Stimulated activated CD8-positive, alpha-beta memory T cell treated with anti-CD3 and anti-CD28 coated beads, Interleukin-4, amount 100 ng/mL, for 4 hours (primary cell): ENCODE data around the gene BTF3L4.
"Not testable (repeated sequence)": the region's sequence is repeated elsewhere in the genome, so short reads cannot be mapped to it uniquely, and the experiment has no call there.

Experiments
- DNase-seq, 2 donors: peaks; one replicate each; pipeline ENCODE4 v3.0.0-alpha.2; 2020; ENCODE audit warnings: low read depth in 2 of 2, low spot score in 1 of 2

Gene BTF3L4

DNA sequence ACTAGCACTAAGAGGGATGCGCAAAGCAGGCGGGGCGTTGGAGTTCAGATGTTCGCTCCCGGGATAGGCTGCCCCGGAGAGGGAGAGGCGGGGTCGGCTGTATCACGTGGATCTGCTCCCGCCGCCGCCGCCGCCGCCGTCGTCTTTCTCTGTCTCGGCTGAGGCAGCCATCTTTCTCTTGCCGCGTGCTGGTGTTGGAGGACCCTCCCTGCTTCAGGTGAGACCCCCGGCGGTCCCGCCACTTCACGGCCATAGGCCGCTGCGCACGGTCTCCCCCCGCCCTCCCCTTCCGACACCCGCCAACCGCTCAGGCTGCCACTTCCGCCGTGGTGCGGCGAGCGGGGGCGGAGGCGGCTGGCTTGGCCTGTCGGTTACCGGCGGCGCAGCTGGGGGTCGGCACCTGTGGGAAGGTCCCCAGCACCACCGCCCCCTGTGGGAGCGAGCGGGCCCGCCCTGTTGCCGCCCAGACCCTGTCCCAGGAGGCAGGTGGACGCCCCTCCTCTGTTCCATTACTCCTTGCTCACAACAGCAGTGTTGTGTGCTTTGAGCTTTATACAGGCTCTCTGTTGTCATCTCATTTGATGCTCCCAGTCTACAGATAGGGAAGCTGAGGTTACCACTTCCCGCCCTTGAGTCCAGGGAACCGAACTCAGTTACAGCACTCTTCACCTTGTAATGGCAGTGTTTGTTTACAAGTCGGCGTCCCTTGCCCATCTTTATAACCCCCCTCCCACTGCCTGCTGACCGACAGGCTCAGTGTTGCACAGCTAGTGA, at the start of gene BTF3L4:
TSS of gene BTF3L4 (plus strand) at position 133 of the 774 bp plus-strand sequence. CDS start 3,553 bp downstream, outside the sequence.
- DNase-seq: peak; percentile 77 to 85

DNA sequence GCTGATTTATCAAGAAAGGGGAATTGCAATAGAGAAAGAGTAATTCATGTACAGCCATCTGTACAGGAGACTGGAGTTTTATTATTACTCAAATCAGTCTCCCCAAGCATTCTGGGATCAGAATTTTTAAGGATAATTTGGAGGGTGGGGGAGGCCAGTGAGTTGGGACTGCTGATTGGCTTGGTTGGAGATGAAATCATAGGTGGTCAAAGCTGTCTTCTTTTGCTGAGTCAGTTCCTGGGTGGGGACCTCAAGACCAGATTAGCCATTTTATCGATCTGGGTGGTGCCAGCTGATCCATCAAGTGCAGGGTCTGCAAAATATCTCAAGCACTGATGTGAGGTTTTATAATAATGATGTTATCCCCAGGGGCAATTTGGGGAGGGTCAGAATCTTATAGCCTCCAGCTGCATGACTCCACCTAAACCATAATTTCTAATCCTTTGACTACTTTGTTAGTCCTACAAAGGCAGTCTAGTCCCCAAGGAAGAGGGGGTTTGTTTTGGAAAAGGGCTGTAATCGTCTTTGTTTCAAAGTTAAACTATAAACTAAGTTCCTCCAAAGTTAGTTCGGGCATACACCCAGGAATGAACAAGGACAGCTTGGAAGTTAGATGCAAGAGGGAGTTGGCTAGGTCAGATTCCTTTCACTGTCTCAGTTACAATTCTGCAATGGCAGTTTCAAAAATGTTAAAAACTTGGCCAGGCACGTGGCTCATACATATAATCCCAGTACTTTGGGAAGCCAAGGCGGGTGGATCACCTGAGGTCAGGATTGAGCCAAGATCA, 48.7 kb upstream of the BTF3L4 start:
- no peak for DNase-seq

DNA sequence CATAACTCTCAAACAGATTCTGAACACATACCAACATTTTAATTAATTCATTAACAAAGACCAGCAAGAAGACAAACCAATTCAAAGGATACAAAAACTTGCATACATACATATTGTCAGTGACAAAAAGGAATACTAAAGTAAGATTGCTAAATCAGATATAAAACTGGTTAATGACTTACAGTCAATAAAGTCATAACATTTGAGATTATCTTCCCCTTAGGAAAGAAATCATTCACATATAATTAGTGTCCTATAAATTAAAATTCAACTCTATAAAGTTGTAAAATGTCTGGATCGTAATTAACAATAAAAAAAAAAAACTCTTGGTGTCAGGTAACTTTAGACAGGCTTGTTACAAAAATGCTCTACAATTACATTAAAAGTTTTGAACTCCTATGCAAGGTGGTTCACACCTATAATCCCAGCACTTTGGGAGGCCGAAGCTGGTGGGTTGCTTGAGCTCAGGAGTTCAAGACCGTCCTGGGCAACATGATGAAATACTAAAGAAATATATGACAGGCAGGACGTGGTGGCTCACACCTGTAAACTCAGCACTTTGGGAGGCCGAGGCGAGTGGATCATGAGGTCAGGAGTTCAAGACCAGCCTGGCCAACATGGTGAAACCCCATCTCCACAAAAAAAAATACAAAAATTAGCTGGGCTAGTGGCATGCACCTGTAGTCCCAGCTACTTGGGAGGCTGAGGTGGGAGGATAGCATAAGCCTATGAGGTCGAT, 47.9 kb upstream of the BTF3L4 start:
- DNase-seq: no peak

DNA sequence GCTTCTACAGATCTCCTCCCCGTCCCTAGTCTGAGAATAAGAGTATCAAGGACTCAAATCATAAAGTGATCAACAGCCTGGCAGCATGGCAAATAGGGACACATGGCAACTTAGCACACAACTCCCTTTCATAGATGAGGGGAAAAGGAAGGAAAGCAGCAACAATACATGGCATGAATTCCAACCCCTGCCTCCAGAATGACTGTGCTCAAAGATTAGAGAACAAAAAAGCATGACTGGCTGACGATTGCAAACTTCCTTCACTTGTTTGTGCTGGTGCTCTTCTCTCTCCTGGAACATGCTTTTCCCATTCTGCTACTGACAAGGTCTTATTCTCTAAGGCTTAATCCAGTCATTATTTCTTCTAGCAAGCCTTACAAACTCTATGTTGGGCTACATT, 34.0 kb upstream of the BTF3L4 start:
- no peak for DNase-seq

DNA sequence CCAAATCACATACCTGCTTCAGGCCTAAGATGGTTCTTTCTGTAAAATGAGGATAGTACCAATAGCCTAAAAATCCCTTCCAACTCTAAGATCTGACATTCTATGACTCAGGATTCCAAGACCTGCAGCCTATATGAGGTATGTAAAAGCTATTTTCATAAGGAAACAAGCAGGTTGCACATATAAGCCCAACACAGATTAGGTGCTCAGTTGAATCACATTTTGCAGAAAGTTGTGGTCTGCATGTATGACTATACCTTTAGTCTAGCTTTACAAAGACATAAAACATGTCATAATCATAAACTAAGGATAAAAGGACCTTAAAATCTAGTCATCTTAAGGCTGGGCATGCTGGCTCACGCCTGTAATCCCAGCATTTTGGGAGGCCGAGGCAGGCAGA, 29.8 kb upstream of the BTF3L4 start:
- no peak for DNase-seq

DNA sequence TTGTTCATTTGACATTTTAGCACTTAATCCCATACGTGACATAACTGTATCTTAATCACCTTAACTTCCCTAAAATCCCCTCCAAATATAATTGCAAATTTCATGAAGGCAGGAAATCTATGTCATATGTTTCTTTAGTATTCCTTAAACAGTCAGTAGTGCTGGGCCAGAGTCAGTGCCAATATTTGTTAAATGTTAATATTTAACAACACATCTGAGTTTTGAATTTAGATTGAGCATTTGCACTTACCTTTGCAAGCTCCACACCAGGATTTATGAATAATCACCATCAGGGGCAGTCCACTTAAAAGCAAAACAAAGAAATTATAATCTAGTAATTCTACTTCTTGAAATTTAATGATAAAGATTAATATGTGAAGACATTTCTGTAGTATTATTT, 27.8 kb upstream of the BTF3L4 start:
- no peak for DNase-seq

DNA sequence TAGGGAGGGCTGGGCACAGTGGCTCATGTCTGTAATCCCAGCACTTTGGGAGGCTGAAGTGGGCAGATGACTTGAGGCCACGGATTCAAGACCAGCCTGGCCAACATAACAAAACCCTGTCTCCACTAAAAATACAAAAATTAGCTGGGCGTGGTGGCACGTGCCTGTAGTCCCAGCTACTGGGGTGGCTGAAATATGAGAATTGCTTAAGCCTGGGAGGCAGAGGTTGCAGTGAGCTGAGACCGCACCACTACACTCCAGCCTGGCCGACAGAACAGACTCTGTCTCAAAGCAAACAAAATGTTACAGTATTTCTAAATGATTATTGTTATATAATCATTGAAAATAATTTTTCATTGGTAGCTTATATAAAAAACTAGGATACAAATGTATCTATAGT, 27.3 kb upstream of the BTF3L4 start:
- not testable (repeated sequence) for DNase-seq

DNA sequence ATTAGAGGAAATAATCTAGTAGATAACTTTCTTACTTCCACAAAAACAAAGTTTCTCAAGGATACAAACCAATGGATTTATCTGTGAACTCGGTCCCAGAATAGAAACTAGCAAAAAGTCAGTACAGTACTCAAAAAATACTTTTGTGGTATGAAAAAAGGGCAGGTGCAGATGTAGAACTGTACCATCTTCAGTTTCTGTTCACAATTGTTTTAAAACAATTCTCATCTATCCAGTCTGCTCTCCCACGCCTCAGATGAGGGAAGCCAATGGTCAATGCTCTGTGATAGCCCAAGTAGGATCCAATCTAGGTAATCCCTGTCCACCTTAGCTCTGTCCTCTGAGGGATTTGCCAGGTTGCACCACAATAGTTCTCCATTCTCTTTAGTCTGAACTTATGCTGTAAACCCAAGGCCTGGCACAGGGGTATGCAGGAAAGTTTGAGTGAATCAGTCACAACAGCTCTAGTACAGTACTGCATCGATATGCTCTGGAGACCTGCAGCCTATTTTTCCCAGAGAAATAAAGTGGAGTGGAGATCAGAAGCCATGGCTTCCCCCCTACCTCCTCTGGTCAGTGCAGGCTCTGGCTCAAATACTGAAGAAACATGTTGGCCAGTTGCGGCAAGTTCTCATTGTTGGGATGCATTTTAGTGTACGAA, 23.8 kb upstream of the BTF3L4 start:
- no peak for DNase-seq

DNA sequence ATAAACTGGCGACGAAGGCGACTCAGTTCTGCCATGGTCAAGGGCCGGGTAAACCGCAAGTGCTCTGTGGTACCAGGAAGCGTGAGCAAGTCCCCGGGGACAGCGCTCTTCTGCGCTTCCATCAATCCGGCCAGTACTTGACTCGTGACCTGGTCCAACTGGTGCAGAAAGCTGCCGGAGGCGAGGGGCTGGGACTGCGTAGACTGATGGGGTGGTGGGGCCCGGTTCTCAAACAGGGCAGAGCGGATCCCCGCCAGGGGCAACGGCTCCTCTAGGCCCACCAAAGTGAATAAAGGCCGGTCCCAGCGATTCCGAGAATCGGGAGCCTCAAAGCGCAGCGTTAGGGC, 23.3 kb upstream of the BTF3L4 start:
- no peak for DNase-seq

DNA sequence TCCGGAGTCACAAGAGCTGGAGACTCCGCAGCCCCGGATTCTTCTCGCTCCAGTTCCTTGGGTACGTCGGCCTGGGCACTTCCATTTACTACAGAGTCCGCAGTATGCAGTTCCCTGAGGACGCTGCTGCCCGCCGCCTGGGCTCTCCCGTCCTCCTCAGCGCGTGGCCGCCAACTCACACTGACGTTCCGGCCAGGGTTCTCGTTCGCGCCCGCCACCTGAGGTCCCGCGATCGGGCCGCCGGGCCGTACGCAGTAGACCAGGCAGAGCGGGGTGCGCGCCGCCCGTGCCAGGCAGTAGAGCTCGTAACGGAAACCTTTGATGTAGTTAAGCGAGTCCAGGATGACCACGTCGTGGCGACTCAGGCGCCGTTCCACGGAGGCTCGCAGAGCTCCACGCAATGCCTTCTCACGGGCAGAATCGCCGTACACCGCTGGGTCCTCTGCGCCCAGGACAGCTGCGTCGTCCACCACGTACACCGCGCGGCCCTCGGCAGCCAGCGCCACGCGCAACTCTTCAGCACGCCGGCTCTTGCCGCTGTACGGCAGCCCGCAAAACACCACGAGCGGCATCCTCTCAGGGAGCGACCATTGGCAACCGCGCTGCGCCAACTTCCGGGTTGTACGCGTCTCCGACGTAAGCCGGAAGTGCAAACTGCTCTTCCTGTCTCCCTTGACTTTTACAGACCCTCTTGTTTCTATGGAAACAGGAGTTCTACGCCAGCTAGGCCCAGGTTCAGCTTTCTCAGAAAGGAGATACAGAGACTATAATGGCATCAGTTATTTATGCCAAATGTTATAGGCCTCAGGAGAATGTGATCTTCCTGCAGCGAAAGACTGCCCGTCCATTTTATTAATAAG, 22.7 kb upstream of the BTF3L4 start, which contains the start of gene KTI12:
TSS of gene KTI12 (minus strand) at position 621 of the 860 bp plus-strand sequence. CDS start at position 572, 49 bp downstream.
- DNase-seq: peak; percentile 67 to 77

DNA sequence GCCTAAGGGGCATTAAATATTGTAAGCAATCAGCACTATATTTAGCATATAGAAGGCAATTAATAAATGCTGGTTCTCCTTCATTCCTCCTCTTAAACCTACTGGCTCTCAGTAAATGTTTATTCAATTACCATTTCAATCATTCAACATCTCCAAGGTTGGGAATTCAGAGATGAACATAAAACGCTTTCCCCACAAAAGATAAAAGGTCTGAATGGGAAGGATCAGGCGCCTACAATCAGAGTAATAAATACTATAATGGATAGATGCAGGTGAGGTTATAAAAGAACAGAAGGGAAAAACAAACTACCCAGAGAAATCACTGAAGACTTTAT, 22.1 kb upstream of the BTF3L4 start:
- no peak for DNase-seq

DNA sequence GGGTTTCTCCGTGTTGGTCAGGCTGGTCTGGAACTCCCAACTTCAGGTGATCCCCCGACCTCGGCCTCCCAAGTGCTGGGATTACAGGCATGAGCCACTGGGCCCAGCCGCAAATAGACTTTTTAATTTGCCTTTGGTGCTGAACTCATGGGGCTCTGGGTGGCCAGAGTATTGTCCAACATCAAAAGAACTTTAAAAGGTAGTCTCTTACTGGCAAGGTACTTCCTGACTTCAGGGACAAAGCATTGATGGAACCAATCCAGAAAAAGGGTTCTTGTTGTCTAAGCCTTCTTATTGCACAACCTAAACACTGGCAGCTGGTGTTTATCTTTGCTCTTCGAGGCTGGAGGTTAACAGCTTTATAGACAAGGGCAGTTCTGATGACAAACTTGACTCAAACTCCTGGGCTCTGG, 18.7 kb upstream of the BTF3L4 start:
- no peak for DNase-seq

DNA sequence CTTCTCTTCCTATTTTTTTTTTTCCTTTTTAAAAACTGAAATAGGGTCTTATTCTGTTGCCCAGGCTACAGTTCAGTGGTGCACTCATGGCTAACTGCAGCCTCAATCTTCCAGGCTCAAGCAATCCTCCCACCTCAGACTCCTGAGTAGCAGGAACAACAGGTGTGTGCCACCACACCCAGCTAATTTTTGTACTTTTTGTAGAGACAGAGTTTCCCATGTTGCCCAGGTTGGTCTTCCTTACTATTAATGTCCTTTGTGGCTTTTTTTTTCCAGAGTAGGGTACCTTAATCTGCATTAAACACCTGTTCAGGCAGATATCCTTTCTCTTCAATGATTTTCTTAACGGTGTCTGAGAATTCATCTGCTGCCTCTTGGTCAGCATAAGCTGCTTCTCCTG, 18.2 kb upstream of the BTF3L4 start:
- no peak for DNase-seq

DNA sequence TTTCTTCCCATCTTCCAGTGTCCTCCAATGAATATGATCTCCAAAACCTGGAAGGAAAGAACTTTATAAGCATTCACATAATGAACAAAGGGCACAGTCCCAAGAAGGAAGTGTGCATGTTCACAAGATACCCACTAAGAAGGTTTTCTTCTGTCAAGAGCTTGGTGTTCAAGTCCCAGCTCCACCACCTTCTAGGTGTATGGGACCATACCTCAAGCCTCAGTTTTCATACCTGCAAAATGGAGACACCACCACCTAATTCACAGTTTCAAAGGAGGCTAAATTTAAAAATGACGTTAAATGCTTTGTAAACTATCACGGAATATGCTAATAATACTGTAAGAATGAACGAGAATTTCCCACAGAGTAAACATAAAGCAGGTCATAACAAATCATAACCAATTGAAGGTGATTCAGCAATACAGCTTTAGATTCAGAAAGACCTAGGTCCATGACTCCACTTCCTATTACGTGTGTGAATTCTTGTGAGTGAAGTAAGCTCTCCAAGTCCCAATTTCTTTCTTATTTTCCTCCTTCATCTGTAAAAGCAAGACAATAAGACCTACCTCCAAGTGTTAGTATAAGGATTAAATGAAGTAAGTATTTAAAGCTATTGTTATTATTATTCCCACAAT, 14.4 kb upstream of the BTF3L4 start:
- DNase-seq: no peak

DNA sequence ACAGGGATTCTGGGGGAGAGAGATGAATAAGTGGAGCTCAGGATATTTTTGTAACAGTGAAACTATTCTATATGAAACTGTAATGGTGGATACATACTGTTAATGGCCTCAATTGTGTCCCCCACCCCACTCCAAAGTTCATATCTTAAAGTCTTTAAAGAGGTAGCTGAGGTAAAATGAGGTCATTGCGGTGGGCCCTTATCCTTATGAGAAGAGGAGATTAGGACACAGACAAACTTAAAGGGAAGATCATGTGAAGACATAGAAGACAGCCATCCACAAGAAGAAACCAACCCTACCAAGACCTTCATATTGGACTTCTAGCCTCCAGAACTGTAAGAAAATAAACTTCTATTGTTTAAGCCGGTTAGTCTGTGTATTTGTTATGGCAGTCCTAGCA, 10.9 kb upstream of the BTF3L4 start:
- no peak for DNase-seq

DNA sequence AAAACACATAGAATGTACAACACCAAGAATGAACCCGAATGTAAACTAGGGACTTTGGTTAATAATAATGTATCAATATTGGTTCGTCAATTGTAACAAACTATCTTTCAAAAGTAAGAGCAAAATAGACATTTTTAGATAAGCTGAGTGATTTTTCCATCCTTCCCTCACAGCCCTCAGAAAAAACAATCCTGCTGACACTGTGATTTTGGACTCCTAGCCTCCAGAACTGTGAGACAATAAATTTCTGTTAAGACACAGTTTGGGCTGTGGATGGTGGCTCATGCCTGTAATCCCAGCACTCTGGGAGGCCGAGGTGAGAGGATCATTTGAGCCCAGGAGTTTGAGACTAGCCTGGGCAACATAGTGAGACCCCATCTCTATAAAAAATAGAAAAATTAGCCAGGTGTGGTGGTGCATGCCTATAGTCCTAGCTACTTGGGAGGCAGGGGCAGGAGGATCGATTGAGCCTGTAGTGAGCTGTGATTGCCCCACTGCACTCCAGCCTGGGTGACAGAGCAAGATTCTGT, 10.4 kb upstream of the BTF3L4 start:
- not testable (repeated sequence) for DNase-seq

DNA sequence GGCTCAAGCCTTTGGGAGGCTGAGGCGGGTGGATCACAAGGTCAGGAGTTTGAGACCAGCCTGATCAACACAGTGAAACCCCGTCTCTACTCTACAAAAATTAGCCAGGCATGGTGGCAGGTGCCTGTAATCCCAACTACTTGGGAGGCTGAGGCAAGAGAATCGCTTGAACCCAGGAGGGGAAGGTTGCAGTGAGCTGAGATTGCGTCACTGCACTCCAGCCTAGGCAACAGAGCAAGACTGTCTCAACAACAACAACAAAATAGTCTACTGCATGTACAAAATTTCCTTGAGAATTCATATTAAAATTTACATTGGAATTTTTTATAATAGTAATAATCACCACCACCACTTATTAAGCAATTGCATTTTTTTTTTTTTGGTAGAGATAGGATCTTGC, 6.8 kb upstream of the BTF3L4 start:
- DNase-seq: not testable (repeated sequence)

DNA sequence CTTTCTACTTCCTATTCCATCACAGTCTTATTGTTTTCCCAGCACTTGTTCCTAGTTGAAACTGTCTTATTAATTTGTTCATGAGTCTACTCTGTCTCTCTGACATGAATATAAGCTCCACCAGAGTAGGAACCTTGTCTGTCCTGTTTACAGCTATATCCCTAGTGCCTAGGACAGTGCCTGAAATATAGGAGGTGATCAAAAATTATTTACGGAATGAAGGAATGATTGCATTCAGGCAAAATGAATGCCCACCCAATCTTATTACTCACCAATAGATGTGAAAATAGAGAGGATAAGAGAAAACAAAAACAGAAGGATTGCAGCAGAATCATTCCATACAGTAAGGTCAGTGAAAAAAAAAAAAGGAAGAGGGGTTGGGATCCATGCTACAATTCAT, 2.2 kb upstream of the BTF3L4 start:
- no peak for DNase-seq

DNA sequence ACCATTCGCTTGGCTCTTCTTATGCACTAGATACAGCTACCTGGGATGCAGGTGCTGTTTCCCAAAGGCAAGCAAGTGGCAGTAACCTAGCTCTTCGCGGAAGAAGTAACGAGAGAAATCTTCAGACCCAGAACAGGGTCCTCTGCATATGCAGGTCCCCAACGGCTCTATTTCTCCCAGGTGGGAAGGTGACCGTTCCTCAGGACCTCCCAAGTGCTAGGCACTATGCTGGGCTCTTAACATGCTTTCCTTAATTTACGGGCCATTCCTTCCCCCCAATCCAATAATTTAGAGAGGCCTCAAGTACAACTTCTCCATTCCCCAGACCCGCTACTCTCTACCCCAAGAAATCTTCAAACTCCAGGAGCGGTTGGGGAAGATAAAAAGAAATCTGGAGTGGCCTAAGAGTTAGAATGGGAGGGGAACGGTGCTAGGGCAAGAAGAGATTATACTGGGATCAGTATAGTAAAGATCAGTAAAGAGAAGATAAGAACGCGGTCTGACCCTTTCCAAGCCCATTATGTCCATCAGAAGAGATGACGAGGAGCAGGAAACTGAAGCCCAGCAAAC, 1.5 kb upstream of the BTF3L4 start:
- DNase-seq: no peak
